HepG2 (cell line): Measurements from ENCODE around the gene PLK5. TPM values are rescaled to one million over a fixed set of nuclear protein-coding genes. Genes with fewer than 3 reads are reported as not detected.

ENCODE experiments used
- ATAC-seq: fragments of 200-7000 bp; cut with Tn5 transposase; 3 replicates; pipeline ENCODE4 v1.9.1; 2020; ENCODE audit warnings: mild to moderate bottlenecking, moderate library complexity
- BruUV-seq: library from RNA; stranded (reverse); fragments of 400-500 nt; replicated peaks from 2 replicates; lab custom pipeline; 2021; lab: Mats Ljungman, UMichigan
- CTCF ChIA-PET: fragments of 300-600 bp; formaldehyde crosslinking; extraction: SDS; loops from one replicate; lab custom pipeline; 2021; ENCODE audit warnings: low total read pairs, inconsistent platforms, low intra/inter-chr PET ratio; lab: Yijun Ruan, JAX
- POLR2A ChIA-PET: fragments of 350-600 bp; sonication (Branson Sonifier 250); formaldehyde crosslinking; loops from one replicate; lab custom pipeline; 2020; ENCODE audit warnings: antibody characterized with exemption, inconsistent platforms; lab: Yijun Ruan, JAX
- DNase-seq: peaks from one replicate; pipeline ENCODE4 v3.0.0-alpha.2; 2015; ENCODE audit warnings: low spot score
- FAIRE-seq: peaks from 3 replicates; lab custom pipeline; 2011; peaks lifted over from hg19 to GRCh38; lab: Jason Lieb, UNC
- H2AFZ ChIP-seq: one replicate; pipeline ENCODE4 v1.6.1; 2011; ENCODE audit warnings: low read length, inconsistent platforms
- H3K27ac ChIP-seq: fragments of 300-600 bp; 3 replicates; pipeline ENCODE4 v1.8.0; 2011; ENCODE audit warnings: mixed run types, mild to moderate bottlenecking, mixed read lengths, low read length, inconsistent platforms; ENCODE audit not compliant: insufficient read depth; ENCODE audit errors: extremely low read length
- H3K27me3 ChIP-seq, 2 experiments: fragments of 200-600 bp in 1 of 2; 2 replicates in 1 of 2; 3 replicates in 1 of 2; pipeline versions ENCODE4 v1.6.0 to v1.8.0; 2011; ENCODE audit warnings: low read length in 2 of 2, mild to moderate bottlenecking in 2 of 2, moderate library complexity in 2 of 2, inconsistent platforms in 1 of 2; ENCODE audit not compliant: insufficient read depth in 2 of 2, control insufficient read depth in 1 of 2
- H3K36me3 ChIP-seq, 2 experiments: fragments of 200-600 bp in 1 of 2; replicated peaks in 1 of 2; 2 replicates in 1 of 2; 3 replicates in 1 of 2; pipeline versions ENCODE4 v1.5.1 to v1.8.0; 2011; ENCODE audit warnings: low read length in 2 of 2, inconsistent platforms in 1 of 2; ENCODE audit not compliant: insufficient read depth in 2 of 2, control insufficient read depth in 1 of 2
- H3K4me1 ChIP-seq: 2 replicates; pipeline ENCODE4 v1.5.1; 2012; ENCODE audit warnings: low read length, inconsistent platforms; ENCODE audit not compliant: insufficient read depth
- H3K4me2 ChIP-seq: 2 replicates; pipeline ENCODE4 v1.6.0; 2011; ENCODE audit warnings: low read depth, low read length, inconsistent platforms
- H3K4me3 ChIP-seq, 3 experiments: fragments of 200-600 bp in 1 of 3; sonication (generic), shearing (Covaris generic) in 1 of 3; replicated peaks in 1 of 3; 2 replicates each; pipeline ENCODE4 v1.5.1; 2011 to 2016; ENCODE audit warnings: low read length in 3 of 3, inconsistent platforms in 2 of 3, low read depth in 2 of 3, mild to moderate bottlenecking in 2 of 3, control low read depth in 1 of 3, mixed read lengths in 1 of 3; ENCODE audit not compliant: insufficient read depth in 1 of 3
- H3K79me2 ChIP-seq: one replicate; pipeline ENCODE4 v1.6.1; 2011; ENCODE audit warnings: low read length, inconsistent platforms; ENCODE audit not compliant: insufficient read depth
- H3K9ac ChIP-seq: 2 replicates; pipeline ENCODE4 v1.6.0; 2011; ENCODE audit warnings: mild to moderate bottlenecking, low read depth, low read length, inconsistent platforms; ENCODE audit not compliant: insufficient read depth
- H3K9me3 ChIP-seq: 2 replicates; pipeline ENCODE4 v1.5.1; 2012; ENCODE audit warnings: mild to moderate bottlenecking, low read length
- H4K20me1 ChIP-seq: 2 replicates; pipeline ENCODE4 v1.6.0; 2011; ENCODE audit warnings: inconsistent platforms, mild to moderate bottlenecking, low read length, moderate library complexity; ENCODE audit not compliant: insufficient read depth
- AKAP8 ChIP-seq: sonication (generic); formaldehyde crosslinking; IDR thresholded peaks from 2 replicates; pipeline ENCODE4 v1.5.1; 2020; ENCODE audit warnings: mild to moderate bottlenecking, missing genetic modification reagents
- ATF1 ChIP-seq: IDR thresholded peaks from 2 replicates; pipeline ENCODE4 v1.6.1; 2016; ENCODE audit warnings: mild to moderate bottlenecking, control low read depth
- CBX1 ChIP-seq: IDR thresholded peaks from one replicate; pipeline ENCODE4 v1.6.1; 2016; ENCODE audit warnings: antibody characterized with exemption, low read depth
- E2F1 ChIP-seq: sonication (generic); formaldehyde crosslinking; IDR thresholded peaks from 2 replicates; pipeline ENCODE4 v1.5.0; 2020; ENCODE audit warnings: missing genetic modification reagents
- ESRRA ChIP-seq: sonication (generic); formaldehyde crosslinking; IDR thresholded peaks from 2 replicates; pipeline ENCODE4 v1.5.1; 2020; ENCODE audit warnings: mild to moderate bottlenecking, low read depth, missing genetic modification reagents
- GTF2F1 ChIP-seq: fragments of 150-350 bp; IDR thresholded peaks from 2 replicates; pipeline ENCODE4 v1.6.1; 2014; ENCODE audit warnings: low read length
- HIC2 ChIP-seq: sonication (generic); formaldehyde crosslinking; IDR thresholded peaks from 2 replicates; pipeline ENCODE4 v1.9.0; 2022; ENCODE audit warnings: low read depth, missing genetic modification reagents
- ISX ChIP-seq: sonication (generic); formaldehyde crosslinking; conservative IDR thresholded peaks from 2 replicates; pipeline ENCODE4 v1.5.0; 2020; ENCODE audit warnings: missing genetic modification reagents
- LRRFIP1 ChIP-seq: sonication (generic); formaldehyde crosslinking; conservative IDR thresholded peaks from 2 replicates; pipeline ENCODE4 v1.4.0; 2020; ENCODE audit warnings: missing genetic modification reagents
- NPAS2 ChIP-seq: sonication (generic); formaldehyde crosslinking; IDR thresholded peaks from 2 replicates; pipeline ENCODE4 v1.8.0; 2022; ENCODE audit warnings: mild to moderate bottlenecking, missing genetic modification reagents, borderline replicate concordance
- RNF219 ChIP-seq: sonication (generic); formaldehyde crosslinking; IDR thresholded peaks from 2 replicates; pipeline ENCODE4 v1.5.0; 2020; ENCODE audit warnings: mild to moderate bottlenecking, missing genetic modification reagents
- SMYD3 ChIP-seq: sonication (generic); formaldehyde crosslinking; IDR thresholded peaks from 2 replicates; pipeline ENCODE4 v1.8.1; 2023; ENCODE audit warnings: mild to moderate bottlenecking, missing genetic modification reagents
- SNAPC2 ChIP-seq: sonication (generic); formaldehyde crosslinking; IDR thresholded peaks from 2 replicates; pipeline ENCODE4 v1.8.1; 2022; ENCODE audit warnings: mild to moderate bottlenecking, missing genetic modification reagents
- SRF ChIP-seq: IDR thresholded peaks from 2 replicates; pipeline ENCODE4 v1.6.1; 2011; ENCODE audit warnings: mild to moderate bottlenecking, low read depth, low read length, moderate library complexity
- ZNF577 ChIP-seq: sonication (generic); formaldehyde crosslinking; IDR thresholded peaks from 2 replicates; pipeline ENCODE4 v1.4.0; 2020; ENCODE audit warnings: mild to moderate bottlenecking, low read depth, missing genetic modification reagents, borderline replicate concordance
- ZNF782 ChIP-seq: sonication (generic); formaldehyde crosslinking; IDR thresholded peaks from 2 replicates; pipeline ENCODE4 v1.4.0; 2020; ENCODE audit warnings: missing genetic modification reagents, mild to moderate bottlenecking, borderline replicate concordance
- ZSCAN30 ChIP-seq: sonication (generic); formaldehyde crosslinking; IDR thresholded peaks from 2 replicates; pipeline ENCODE4 v1.5.0; 2020; ENCODE audit warnings: mild to moderate bottlenecking, missing genetic modification reagents
- WGBS: methylation state at CpG from one replicate; pipeline ENCODE4 v1.1.6; 2017; ENCODE audit warnings: low lambda C conversion rate; 5-methylcytosine and 5-hydroxymethylcytosine counted together
- in situ Hi-C: cut with HindIII; loops from 2 replicates; pipeline ENCODE4 v1.10.0; 2017; ENCODE audit warnings: low pct_unique_long_range_greater_than_20kb; ENCODE audit not compliant: extremely low pct_ligation_motif_present
- intact Hi-C: fragments of 100-400 bp; cut with micrococcal nuclease; formaldehyde crosslinking; loops from one replicate; pipeline ENCODE4 v1.10.0; 2022; ENCODE audit not compliant: unreplicated experiment
- polyA plus RNA-seq, 8 experiments: library from polyadenylated mRNA; depleted of rRNA in 3 of 8; stranded (reverse) in 7 of 8; unstranded in 1 of 8; fragments of >200 nt; fragmentation: Illumina TruSeq in 4 of 8; extraction: Trizol in 4 of 8; gene quantifications; 2 replicates each; pipeline versions ENCODE4 v1.2.1 to v1.2.3, GENCODE V29; 2011 to 2016; ENCODE audit warnings: low read depth in 4 of 8, missing spikeins in 1 of 8, mixed read lengths in 1 of 8; ENCODE audit not compliant: insufficient read depth in 1 of 8
- total RNA-seq, 5 experiments: library from RNA; depleted of rRNA; stranded (reverse); fragments of >200 nt; fragmentation: Illumina TruSeq; extraction: Trizol; gene quantifications; 2 replicates each; pipeline ENCODE4 v1.2.3, GENCODE V29; 2016; ENCODE audit warnings: low read depth in 1 of 5

PLK5 gene
- total and polyA plus RNA-seq, 2 of the 13 experiments (the other 11 are each of a cell fraction or from before 2014, with no cell fraction given), result not detected

GRCh38 chr19:1582201-1582600 lies 58.3 kb downstream of the PLK5 start:
- H3K9ac ChIP-seq, result no peak overlapping the region
- in situ Hi-C loops, result no loop called here
- TF ChIP-seq E2F1 (CRISPR knock-in tag) (no peak), ESRRA (CRISPR knock-in tag) (no peak), SNAPC2 (no peak), ATF1 (CRISPR knock-in tag) (no peak), CBX1 (no peak), HIC2 (no peak), RNF219 (no peak), GTF2F1 (no peak), ZNF782 (CRISPR knock-in tag) (no peak), SMYD3 (CRISPR knock-in tag) (no peak), ISX (no peak), ZSCAN30 (CRISPR knock-in tag) (no peak), NPAS2 (no peak), LRRFIP1 (CRISPR knock-in tag) (no peak), SRF (no peak), ZNF577 (no peak), AKAP8 (CRISPR knock-in tag) (no peak)
- TF ChIP-seq, all 625 proteins: peak for 0
- WGBS, result 96% methylated on average over 9 of the region's 9 CpGs
- FAIRE-seq (no peak), DNase-seq (no peak), ATAC-seq (no peak)
- CTCF ChIA-PET, result no interaction called here
- intact Hi-C loops, result no loop called here
- POLR2A ChIA-PET, result no interaction called here
- no peaks in the 10 kb centered on the region for H3K9me3 ChIP-seq
- H3K36me3 ChIP-seq, result peaks cover 14 to 53% of the 10 kb centered on the region in 2 experiments; a peak in 4 of 5 replicates
- H3K4me3 ChIP-seq, result no peak overlapping the region
- BruUV-seq, result no TSS peak
- no peak overlapping the region for H3K27ac ChIP-seq
- H3K4me1 ChIP-seq, result peaks cover 15% of the 10 kb centered on the region
- 0 out of 2 replicates have a peak, but pooled peaks cover 2% of the 10 kb centered on the region for H4K20me1 ChIP-seq
- peaks cover 11% of the 10 kb centered on the region for H3K79me2 ChIP-seq
- no peaks in the 10 kb centered on the region for H3K27me3 ChIP-seq
- H3K4me2 ChIP-seq, result no peak overlapping the region
- no peak overlapping the region for H2AFZ ChIP-seq
